GM10847 (cell line): ENCODE data around the gene PUS7.

Source experiments
- POLR2A ChIP-seq: IDR thresholded peaks from 2 replicates; pipeline ENCODE4 v1.6.1; 2011; ENCODE audit not compliant: insufficient read length; ENCODE audit errors: extremely low read depth

The PUS7 gene

GRCh38 chr7:105512926-105513526, 9.0 kb downstream of the PUS7 start:
- no peak for TF ChIP-seq POLR2A

- no peak for TF ChIP-seq POLR2A
Measured at GRCh38 chr7:105512415-105512814, 9.7 kb downstream of the PUS7 start.

GRCh38 chr7:105502173-105502572, 19.9 kb downstream of the PUS7 start:
- no peak for TF ChIP-seq POLR2A

DNA sequence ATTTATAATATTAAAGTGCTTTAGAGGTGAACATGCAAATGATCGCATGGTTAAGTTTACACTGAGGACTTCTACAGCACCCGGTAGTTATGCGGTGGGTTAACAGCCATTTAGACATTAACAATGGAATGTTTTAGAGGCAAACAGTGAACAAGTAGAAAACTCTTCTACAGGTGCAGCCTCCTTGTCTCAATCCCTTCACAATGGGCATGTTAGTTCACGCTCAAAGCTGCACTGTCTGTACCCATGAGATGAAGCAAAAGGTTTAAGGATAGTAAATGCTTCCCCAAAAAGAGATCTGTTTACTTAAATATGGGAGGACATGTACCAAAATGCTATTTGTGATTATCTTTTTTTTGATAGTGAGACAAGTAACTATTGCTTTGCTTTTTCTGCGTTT, 25.1 kb downstream of the PUS7 start:
- no peak for TF ChIP-seq POLR2A

DNA sequence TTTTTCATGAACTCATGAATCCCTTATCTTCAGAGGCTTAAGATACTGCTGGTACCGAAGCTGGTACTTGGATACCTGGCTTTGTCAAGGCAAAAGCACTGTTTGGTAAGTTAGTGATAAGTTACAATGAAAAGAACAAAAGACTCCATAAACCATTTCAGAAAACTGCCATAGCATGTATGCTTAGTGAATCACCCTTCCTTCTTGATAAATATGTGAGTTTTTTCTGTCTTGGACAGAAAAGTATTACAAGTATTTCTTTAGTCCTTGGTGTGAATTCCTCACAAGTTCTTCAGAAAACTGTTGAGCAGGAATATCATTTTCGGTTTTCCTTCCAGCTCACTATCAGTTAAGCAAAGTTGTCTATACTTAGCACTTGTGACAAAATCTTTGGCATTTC, 25.6 kb downstream of the PUS7 start:
- no peak for TF ChIP-seq POLR2A

DNA sequence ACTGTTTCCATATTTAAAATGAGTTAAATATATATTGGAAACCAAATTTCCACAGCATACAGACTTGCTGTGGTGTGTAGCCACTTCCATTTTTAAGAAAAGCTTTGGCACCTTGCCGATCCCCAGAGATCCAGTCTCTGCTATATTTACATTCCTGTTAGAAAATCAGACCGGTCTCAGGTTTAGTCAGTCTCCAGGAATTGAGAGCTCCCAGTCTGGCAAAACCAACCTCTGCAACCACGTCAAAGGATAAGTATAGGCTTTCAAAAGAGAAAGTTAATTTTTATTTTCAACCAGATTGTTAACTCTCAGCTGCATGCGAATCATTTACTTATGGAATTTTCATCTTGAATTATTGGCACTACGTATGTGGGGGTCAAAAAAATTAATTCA, 28.2 kb downstream of the PUS7 start:
- no peak for TF ChIP-seq POLR2A

GRCh38 chr7:105493196-105493922, 28.7 kb downstream of the PUS7 start:
- TF ChIP-seq POLR2A, result no peak

GRCh38 chr7:105489409-105489808, 32.7 kb downstream of the PUS7 start:
- no peak for TF ChIP-seq POLR2A

DNA sequence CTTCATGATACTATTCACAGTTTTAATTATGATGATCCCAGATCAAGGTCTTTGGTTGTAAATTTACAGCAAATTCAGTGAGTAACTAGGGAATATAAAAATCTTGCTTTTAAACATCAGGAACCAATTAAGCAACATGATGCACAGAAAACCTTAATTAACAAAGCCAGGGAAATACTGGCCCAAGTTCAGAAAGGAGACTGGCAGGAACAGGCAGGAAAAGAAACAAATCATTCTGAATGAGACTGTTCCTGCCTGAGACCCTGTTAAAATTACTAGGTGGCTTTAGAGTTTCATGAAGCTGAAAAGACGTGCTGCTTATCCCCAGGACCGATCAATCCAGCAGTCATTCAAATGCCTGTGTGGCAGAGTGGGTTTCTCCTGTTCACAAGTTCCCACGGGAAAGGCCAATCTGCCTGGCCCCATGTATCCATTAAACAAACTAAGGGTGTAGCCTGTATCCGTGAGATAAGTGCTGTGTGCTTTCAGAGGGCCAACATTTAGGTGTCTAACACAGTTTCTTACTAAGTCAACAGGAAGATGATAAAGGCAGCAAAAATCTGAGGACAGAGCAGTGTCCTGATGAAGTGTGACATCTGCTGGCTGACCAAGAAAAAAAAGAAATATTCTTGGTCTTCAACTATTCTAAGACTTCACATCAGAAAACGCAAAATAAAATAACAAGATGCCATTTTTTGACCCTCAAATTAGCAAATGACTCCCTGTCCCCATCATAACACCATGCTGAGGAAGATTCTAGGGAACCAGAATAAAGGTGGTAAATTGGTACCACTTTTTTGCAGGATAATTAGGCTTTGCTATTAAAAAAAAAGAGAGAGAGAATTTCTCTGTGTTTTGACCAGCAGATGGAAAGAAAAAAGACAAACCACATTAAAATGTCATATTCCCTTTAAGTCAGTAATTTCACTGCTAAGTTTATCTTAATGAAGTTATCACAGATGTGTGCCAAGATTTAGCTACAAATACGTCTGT, 34.2 kb downstream of the PUS7 start:
- no peak for TF ChIP-seq POLR2A

GRCh38 chr7:105480931-105481330, 41.1 kb downstream of the PUS7 start:
- TF ChIP-seq POLR2A, result no peak

GRCh38 chr7:105478606-105479005, 43.5 kb downstream of the PUS7 start:
- TF ChIP-seq POLR2A, result no peak

GRCh38 chr7:105477908-105478307, 44.2 kb downstream of the PUS7 start:
- no peak for TF ChIP-seq POLR2A

DNA sequence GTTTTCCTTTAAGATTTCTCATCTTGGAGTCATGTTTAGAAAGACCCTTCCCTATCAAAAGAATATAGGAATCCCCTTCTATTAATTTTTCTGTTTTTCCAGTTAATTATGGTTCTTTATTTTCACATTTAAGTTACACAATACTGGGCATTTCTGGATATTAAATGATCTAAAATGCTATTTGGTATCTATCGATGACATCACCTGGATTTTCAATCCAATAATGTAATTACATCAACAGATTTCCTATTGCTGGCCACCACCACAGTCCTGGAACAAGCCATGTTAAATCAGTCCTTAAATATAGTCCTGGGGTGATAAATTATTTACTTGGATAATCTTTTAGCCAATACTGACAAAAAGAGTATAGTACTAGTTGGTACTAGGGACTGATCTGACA, 48.0 kb downstream of the PUS7 start:
- no peak for TF ChIP-seq POLR2A

DNA sequence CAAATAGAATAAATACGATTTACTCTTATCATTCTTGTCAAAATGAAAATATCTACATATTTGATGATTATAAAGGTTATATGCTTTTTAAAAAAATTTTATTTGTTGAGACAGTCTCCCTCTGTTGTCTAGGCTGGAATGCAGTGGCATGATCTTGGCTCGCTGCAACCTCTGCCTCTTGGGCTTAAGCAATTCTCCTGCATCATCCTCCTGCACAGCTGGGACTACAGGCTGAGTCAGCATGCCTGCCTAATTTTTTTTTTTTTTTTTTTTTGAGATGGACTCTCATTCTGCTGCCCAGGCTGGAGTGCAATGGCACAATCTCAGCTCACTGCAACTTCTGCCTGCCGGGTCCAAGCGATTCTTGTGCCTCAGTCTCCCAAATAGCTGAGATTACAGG, 48.9 kb downstream of the PUS7 start:
- TF ChIP-seq POLR2A, result no peak

- TF ChIP-seq POLR2A, result no peak
Measured at GRCh38 chr7:105470846-105471245, 51.2 kb downstream of the PUS7 start.

- TF ChIP-seq POLR2A, result no peak
Measured at GRCh38 chr7:105470090-105470489, 52.0 kb downstream of the PUS7 start.
